Chondrocyte (in vitro differentiated cells): ENCODE data around the gene MAML3. TPM values are rescaled to one million over a fixed set of nuclear protein-coding genes. Genes with fewer than 3 reads are reported as not detected.

ENCODE experiments used
- DNase-seq: peaks from one replicate; pipeline ENCODE4 v3.0.0; 2021; ENCODE audit warnings: mixed read lengths, low spot score
- H3K27ac Mint-ChIP-seq: one replicate; pipeline ENCODE4 v1.8.0; 2021; ENCODE audit warnings: mild to moderate bottlenecking, moderate library complexity, mixed read lengths; ENCODE audit not compliant: unreplicated experiment
- H3K27me3 Mint-ChIP-seq: 2 replicates; pipeline ENCODE4 v1.8.0; 2021; ENCODE audit warnings: low read depth, mixed read lengths
- H3K36me3 Mint-ChIP-seq: 2 replicates; pipeline ENCODE4 v1.8.0; 2021; ENCODE audit warnings: low read depth, mixed read lengths
- H3K4me1 Mint-ChIP-seq: 2 replicates; pipeline ENCODE4 v1.8.0; 2021; ENCODE audit warnings: low read depth, mild to moderate bottlenecking, mixed read lengths
- H3K4me3 Mint-ChIP-seq: one replicate; pipeline ENCODE4 v1.8.0; 2021; ENCODE audit warnings: mild to moderate bottlenecking, moderate library complexity, mixed read lengths; ENCODE audit not compliant: unreplicated experiment
- H3K9me3 Mint-ChIP-seq: 2 replicates; pipeline ENCODE4 v1.8.0; 2021; ENCODE audit warnings: low read depth, mixed read lengths
- total RNA-seq: library from RNA; stranded (reverse); gene quantifications from 3 replicates; pipeline ENCODE4 v1.2.1, GENCODE V29; 2021
- TF ChIP-seq, protein P1 (sequence below): fragments of 200-600 bp; sonication (generic); IDR thresholded peaks from 2 replicates; pipeline ENCODE4 v1.5.0; 2021; ENCODE audit warnings: antibody characterized with exemption, mild to moderate bottlenecking, moderate library complexity

Gene MAML3
- total RNA-seq, 1 donor from 2014 or later = 1.6 TPM

DNA sequence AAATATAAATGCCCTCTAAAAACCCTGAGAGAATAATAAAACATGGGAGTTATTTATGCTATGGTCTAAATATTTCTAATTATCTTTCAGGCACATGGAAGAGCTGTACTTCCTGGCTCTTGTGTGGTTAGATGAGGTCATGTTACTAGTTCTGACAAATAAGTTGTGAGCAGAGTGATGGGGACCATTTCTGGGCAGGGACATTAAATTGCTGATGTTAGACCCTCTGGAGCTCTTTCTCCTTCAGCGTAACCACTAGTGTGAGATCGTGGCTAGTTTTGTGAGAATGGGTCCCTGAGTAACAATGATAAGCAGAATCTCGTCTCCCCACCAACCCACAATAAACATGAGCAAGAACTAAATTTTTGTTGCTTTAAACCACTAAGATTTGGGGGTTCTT lies 108.0 kb downstream of the MAML3 start:
- Mint-ChIP-seq H3K27ac (no peak overlapping the region), H3K4me3 (no peak overlapping the region), H3K9me3 (no peaks in the 10 kb centered on the region), H3K27me3 (no peaks in the 10 kb centered on the region), H3K36me3 (no peaks in the 10 kb centered on the region), H3K4me1 (peaks cover 62% of the 10 kb centered on the region)
- TF ChIP-seq, protein P1, sequence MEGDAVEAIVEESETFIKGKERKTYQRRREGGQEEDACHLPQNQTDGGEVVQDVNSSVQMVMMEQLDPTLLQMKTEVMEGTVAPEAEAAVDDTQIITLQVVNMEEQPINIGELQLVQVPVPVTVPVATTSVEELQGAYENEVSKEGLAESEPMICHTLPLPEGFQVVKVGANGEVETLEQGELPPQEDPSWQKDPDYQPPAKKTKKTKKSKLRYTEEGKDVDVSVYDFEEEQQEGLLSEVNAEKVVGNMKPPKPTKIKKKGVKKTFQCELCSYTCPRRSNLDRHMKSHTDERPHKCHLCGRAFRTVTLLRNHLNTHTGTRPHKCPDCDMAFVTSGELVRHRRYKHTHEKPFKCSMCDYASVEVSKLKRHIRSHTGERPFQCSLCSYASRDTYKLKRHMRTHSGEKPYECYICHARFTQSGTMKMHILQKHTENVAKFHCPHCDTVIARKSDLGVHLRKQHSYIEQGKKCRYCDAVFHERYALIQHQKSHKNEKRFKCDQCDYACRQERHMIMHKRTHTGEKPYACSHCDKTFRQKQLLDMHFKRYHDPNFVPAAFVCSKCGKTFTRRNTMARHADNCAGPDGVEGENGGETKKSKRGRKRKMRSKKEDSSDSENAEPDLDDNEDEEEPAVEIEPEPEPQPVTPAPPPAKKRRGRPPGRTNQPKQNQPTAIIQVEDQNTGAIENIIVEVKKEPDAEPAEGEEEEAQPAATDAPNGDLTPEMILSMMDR = no peak
- no peak for DNase-seq

- DNase-seq = no peak
- H3K4me3 Mint-ChIP-seq = no peak overlapping the region
- H3K27me3 Mint-ChIP-seq = no peaks in the 10 kb centered on the region
- TF ChIP-seq, protein P1 = no peak
- no peaks in the 10 kb centered on the region for H3K9me3 Mint-ChIP-seq
- no peaks in the 10 kb centered on the region for H3K36me3 Mint-ChIP-seq
- H3K4me1 Mint-ChIP-seq = peaks cover 50% of the 10 kb centered on the region
- no peak overlapping the region for H3K27ac Mint-ChIP-seq
These were observed 109.6 kb downstream of the MAML3 start for GRCh38 chr4:140044337-140044902.

- Mint-ChIP-seq H3K4me3 (no peak overlapping the region), H3K27me3 (no peaks in the 10 kb centered on the region), H3K36me3 (no peaks in the 10 kb centered on the region), H3K27ac (no peak overlapping the region), H3K4me1 (peaks cover 44% of the 10 kb centered on the region), H3K9me3 (no peaks in the 10 kb centered on the region)
- TF ChIP-seq, protein P1 = no peak
- no peak for DNase-seq
These were observed 111.3 kb downstream of the MAML3 start for GRCh38 chr4:140042634-140043033.

- H3K27me3 Mint-ChIP-seq = no peaks in the 10 kb centered on the region
- DNase-seq = no peak
- no peaks in the 10 kb centered on the region for H3K36me3 Mint-ChIP-seq
- H3K9me3 Mint-ChIP-seq = no peaks in the 10 kb centered on the region
- H3K4me3 Mint-ChIP-seq = no peak overlapping the region
- H3K27ac Mint-ChIP-seq = peak overlapping the region; percentile 91
- peaks cover 36% of the 10 kb centered on the region for H3K4me1 Mint-ChIP-seq
- TF ChIP-seq, protein P1 = no peak
These were observed 115.9 kb downstream of the MAML3 start for GRCh38 chr4:140038031-140038533.

DNA sequence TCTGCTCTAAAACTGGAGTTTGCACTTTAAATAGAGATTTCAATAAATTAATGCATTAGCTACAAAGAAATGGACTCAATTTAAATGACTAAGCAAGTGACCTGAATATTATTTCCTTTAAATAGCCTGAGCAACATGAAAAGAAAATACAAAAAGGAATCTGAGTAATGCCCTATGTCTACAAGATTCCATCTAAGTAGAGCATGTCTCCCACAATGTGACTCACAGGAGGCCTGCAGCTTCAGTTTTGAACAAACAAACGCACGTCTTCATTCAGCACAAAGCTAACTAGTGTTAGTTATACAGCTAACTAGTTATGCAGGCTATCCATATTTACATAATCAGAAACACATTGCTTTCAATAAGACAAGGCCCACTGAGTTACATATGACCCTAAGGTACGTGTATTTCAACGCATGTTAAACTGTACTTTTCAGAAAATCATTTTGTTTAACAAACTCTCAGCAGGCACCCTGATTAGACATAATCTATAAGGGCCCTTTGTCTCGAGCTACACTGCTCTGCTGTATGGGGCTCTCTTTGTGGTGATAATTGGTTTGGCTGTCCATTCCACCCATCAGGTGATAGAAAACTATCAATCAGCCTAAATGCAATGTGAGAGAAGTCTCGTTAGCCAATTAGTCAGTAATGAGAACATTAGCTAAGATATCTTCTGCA lies 116.5 kb downstream of the MAML3 start:
- Mint-ChIP-seq H3K36me3 (no peaks in the 10 kb centered on the region), H3K27me3 (no peaks in the 10 kb centered on the region), H3K4me1 (peaks cover 31% of the 10 kb centered on the region), H3K4me3 (peak overlapping the region; percentile 41), H3K27ac (peak overlapping the region; percentile 91), H3K9me3 (no peaks in the 10 kb centered on the region)
- TF ChIP-seq, protein P1 = no peak
- no peak for DNase-seq
